ENCODE results near the gene TMEM120B.
A peak's percentile ranks its signal among the peaks of the same experiment; 100 is the strongest.
"Not testable (repeated sequence)": the region's sequence is repeated elsewhere in the genome, so short reads cannot be mapped to it uniquely, and the experiment has no call there.

Gene TMEM120B

GRCh38 chr12:121748571-121749265 lies 36.2 kb downstream of the TMEM120B start:
- no peak for DNase-seq

DNA sequence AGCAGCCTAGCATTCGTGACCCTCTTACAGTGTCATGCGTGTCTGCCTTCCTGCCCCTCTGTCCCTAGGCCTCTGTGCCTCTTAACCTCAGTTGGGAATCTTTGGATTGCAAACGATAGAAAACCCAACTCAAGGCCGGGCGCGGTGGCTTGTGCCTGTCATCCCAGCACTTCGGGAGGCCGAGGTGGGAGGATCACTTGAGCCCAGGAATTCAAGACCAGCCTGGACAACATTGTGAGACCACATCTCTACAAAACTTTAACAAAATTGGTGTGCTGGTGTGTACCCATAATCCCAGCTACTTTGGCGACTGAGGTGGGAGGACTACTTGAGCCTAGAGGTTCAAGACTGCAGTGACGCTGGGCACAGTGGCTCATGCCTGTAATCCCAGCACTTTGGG lies 36.7 kb downstream of the TMEM120B start:
- no peak for DNase-seq

DNA sequence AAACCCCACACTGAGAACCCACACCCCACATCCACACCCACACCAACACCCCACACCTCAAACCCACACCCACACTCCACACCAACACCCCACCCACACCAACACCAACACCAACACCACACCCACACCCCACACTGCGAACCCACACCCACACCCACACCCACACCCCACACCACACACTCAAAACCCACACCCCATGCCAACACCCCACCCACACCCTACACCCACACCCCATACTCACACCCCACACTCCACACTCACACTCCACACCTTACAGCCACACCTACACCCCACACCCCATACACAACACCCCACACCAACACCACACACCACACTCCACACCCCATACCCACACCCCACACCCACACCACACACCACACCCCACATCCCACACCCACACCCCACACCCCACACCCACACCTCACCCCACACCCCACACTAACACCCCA lies 38.0 kb downstream of the TMEM120B start:
- DNase-seq = no peak

DNA sequence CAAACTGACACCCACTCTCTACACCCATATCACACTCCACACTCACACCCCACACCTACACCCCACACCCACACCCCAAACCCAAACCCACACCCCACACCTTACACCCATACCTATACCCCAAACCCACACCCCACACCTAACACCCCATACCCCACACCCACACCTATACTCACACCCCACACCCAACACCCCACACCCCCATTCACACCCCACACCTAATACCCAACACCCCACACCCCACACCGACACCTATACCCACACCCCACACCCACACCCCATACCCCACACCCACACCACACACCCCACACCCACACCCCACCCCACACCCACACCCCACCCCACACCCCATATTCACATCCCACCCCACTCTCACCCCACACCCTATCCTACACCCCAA lies 38.5 kb downstream of the TMEM120B start:
- DNase-seq = no peak

- DNase-seq = no peak
Measured at GRCh38 chr12:121751749-121752351, 39.3 kb downstream of the TMEM120B start.

- DNase-seq = no peak
Measured at GRCh38 chr12:121753844-121754264, 41.3 kb downstream of the TMEM120B start.

DNA sequence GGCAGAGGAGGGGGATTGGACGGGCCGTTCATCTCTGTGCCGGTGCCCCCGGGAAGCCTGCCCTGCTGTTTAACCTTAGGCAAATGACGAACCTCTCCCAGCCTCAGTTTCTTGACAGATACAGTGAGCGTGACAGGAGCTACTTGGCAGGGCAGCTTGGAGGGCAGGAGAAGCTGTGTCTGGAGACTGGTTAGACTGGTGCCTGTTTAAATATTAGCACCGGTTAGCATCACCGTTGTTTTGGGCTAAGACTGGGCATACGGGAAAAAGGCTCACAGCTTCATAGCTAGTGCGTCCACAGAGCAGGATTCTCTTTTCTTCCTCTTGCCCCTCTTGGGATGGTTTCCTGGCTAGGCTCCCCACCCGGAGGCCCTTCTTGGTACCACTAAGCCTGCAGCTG lies 42.3 kb downstream of the TMEM120B start:
- DNase-seq = no peak

DNA sequence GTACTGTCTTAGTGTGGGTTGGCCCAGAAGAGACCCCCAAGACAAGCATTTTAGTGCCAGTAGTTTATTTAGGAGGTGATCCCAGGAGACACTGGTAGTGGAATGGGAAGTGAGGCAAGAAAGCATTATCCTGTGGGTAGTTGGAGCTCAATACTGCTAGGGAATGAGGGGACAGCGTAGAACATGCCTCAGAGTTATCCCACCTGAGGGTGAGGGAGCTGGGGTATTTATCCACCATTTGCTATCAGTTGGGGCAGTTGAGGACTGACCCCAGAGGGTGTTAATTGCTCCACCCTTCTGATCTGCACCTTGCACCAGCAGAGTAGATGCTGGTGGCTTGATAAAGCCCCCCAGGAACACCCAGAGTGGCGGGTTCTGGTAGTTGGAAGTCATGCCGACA lies 43.0 kb downstream of the TMEM120B start:
- DNase-seq = no peak

DNA sequence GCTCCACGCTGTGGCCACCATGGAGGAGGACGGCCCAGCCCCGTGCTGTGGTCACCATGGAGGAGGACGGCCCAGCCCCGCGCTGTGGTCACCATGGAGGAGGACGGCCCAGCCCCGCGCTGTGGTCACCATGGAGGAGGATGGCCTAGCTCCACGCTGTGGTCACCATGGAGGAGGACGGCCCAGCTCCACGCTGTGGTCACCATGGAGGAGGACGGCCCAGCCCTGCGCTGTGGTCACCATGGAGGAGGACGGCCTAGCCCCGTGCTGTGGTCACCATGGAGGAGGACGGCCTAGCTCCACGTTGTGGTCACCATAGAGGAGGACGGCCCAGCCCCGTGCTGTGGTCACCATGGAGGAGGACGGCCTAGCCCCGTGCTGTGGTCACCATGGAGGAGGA lies 46.0 kb downstream of the TMEM120B start:
- DNase-seq = not testable (repeated sequence)

GRCh38 chr12:121762269-121762668 lies 49.7 kb downstream of the TMEM120B start:
- no peak for DNase-seq

DNA sequence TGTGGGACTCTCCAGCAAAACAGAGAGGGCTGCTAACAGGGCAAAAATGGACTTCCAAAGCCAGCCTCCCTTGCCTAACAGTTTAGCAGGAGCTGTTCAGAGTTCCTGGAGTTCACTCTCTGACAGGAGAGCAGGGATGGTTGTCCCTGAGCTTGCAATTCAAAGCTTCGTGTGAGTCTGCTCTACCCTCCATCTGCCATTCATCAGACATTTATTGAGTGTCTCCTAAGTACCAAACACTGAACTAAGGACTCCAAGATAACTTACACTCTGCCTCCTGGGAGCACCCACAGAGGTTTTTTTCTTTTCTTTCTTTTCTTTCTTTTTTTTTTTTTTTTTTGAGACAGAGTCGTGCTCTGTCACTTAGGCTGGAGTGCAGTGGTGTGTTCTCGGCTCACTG lies 52.3 kb downstream of the TMEM120B start:
- DNase-seq = no peak

DNA sequence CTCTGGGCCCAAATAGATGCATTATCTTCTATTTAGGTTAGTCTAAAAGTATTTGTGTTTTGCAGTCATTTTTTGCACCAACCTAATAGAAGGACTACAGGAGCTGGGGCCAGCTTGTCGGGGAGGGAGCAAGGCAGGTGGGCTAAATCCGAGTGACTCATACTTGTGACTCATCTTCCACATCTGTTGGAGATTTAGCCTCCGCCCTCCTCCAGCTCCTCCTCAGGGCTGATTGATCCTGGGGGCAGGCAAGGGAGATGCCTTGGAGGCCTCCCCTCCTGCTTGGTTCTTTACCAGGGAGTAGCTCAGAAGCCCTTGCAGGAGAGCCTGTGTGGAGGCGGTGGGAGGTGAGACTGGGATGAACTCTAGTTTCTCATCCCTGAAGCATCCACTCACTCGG lies 53.0 kb downstream of the TMEM120B start:
- no peak for DNase-seq

- DNase-seq = no peak
Measured at GRCh38 chr12:121766290-121767039, 53.9 kb downstream of the TMEM120B start.

DNA sequence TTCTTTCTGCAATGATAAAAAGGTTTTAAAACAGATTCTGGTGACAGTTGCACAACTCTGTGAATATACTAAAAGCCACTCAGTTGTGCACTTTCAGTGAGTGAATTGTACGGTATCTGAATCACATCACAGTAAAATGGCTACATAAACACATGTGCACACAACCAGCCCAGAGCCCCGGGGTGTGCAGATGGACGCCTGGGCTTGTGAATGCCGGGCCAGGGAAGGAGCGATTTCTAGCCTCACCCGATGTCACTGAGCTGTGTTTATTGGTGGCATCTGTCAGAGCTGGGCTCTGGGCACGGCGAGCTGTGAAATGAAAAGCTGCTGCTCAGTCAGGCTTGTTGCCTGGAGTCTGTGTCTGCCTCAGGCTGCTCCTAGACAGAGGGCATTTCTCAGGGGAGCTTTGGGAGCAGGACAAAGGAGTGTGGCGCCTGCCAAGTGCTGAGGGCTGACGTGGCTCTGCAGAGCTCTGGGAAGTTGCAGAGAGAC lies 55.0 kb downstream of the TMEM120B start:
- no peak for DNase-seq

GRCh38 chr12:121769297-121769830 lies 56.8 kb downstream of the TMEM120B start:
- DNase-seq = no peak

- no peak for DNase-seq
Measured at GRCh38 chr12:121769831-121770301, 57.3 kb downstream of the TMEM120B start.

GRCh38 chr12:121770388-121770787 lies 57.8 kb downstream of the TMEM120B start:
- DNase-seq = no peak

- DNase-seq = no peak
Measured at GRCh38 chr12:121770813-121771625, 58.5 kb downstream of the TMEM120B start.

GRCh38 chr12:121773011-121773777 lies 60.6 kb downstream of the TMEM120B start:
- peak; percentile 72 for DNase-seq

DNA sequence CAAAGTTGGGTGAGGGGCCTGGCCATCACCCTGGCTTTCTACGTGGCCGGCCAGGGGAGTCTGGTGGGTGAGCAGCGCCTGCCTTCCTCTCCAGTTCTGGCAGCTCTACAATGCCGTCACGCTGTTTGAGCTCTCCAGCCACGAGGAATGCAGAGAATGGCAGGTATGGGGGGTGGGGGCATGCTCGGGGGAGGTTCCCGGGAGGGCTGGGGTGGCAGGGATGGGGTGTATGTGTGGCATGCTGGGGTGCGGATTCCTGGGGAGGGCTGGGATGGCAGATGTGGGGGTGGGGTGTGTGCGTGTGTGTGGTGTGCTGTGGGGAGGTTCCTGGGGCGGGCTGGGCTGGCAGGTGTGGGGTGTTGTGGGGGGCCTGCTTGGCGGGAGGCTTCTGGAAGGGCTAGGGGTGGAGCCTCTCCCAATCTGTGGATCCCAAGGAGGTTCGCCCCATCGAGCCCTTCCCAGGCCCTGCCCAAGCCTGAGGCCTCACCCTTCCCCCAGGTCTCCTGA lies 62.5 kb downstream of the TMEM120B start:
- DNase-seq = no peak

DNA sequence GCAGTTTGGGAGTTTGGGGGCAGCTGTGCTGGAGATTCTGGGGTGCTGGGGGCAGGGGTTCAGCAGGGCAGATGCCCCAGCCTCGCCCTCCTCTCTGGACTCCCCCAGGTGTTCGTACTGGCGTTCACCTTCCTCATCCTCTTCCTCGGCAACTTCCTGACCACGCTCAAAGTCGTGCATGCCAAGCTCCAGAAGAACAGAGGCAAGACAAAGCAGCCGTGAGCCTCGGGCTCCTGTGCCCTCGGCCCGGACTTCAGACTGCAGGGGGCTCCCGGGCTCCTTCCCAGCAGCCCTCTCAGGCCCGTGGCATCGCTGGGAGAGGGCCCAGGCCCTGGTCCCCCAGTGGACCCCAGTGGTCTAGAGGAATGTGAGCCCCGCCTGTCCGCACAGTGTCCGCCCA lies 62.9 kb downstream of the TMEM120B start:
- DNase-seq = no peak
